Activated CD8-positive, alpha-beta memory T cell treated with anti-CD3 and anti-CD28 coated beads for 1 hour (primary cell): Measurements from ENCODE around the gene NDUFS2.
A peak's percentile ranks its signal among the peaks of the same experiment; 100 is the strongest.

Experiments used
- DNase-seq, 2 donors: peaks; one replicate each; pipeline ENCODE4 v3.0.0-alpha.2; 2020; ENCODE audit warnings: low read depth in 1 of 2; ENCODE audit errors: extremely low read depth in 1 of 2

The NDUFS2 gene

GRCh38 chr1:161201836-161202712, at the start of gene NDUFS2:
Gene NDUFS2, plus strand, starts transcription at chr1:161202367. Its CDS starts 19 bp downstream, at chr1:161202386.
- peak; percentile 90 to 95 for DNase-seq

GRCh38 chr1:161153176-161153575, 49.0 kb upstream of the NDUFS2 start:
- no peak for DNase-seq

- DNase-seq = peak; percentile 54 to 60
Observed at GRCh38 chr1:161153682-161154337, 48.4 kb upstream of the NDUFS2 start, which contains the start of gene UFC1. Gene UFC1, plus strand, starts transcription at chr1:161153978. Its CDS starts 20 bp downstream, at chr1:161153998.

- no peak for DNase-seq
Observed at GRCh38 chr1:161157867-161158266, 44.3 kb upstream of the NDUFS2 start.

- DNase-seq = no peak
Observed at GRCh38 chr1:161158316-161159010, 43.7 kb upstream of the NDUFS2 start.

- peak; percentile 81 to 86 for DNase-seq
Observed at GRCh38 chr1:161159087-161159912, 42.9 kb upstream of the NDUFS2 start, which contains the start of gene USP21. Gene USP21, plus strand, starts transcription at chr1:161159500. Its CDS starts 1,141 bp downstream, at chr1:161160641.

- DNase-seq = no peak
Observed at GRCh38 chr1:161159913-161160243, 42.3 kb upstream of the NDUFS2 start.

- no peak for DNase-seq
Observed at GRCh38 chr1:161160671-161161145, 41.5 kb upstream of the NDUFS2 start.

- no peak for DNase-seq
Observed at GRCh38 chr1:161161652-161162051, 40.5 kb upstream of the NDUFS2 start.

GRCh38 chr1:161162052-161162451, 40.1 kb upstream of the NDUFS2 start:
- no peak for DNase-seq

GRCh38 chr1:161162806-161163205, 39.4 kb upstream of the NDUFS2 start:
- DNase-seq = no peak

- DNase-seq = no peak
Observed at GRCh38 chr1:161163793-161164192, 38.4 kb upstream of the NDUFS2 start.

- DNase-seq = no peak
Observed at GRCh38 chr1:161164901-161165610, 37.1 kb upstream of the NDUFS2 start.

GRCh38 chr1:161165742-161166668, 36.2 kb upstream of the NDUFS2 start, which contains the start of gene PPOX:
Gene PPOX, plus strand, starts transcription at chr1:161166426. Its CDS starts 422 bp downstream, at chr1:161166848.
- DNase-seq = peak; percentile 82 to 83

GRCh38 chr1:161166669-161167548, 35.3 kb upstream of the NDUFS2 start:
- no peak for DNase-seq

- no peak for DNase-seq
Observed at GRCh38 chr1:161168906-161169305, 33.3 kb upstream of the NDUFS2 start.

GRCh38 chr1:161171191-161171590, 31.0 kb upstream of the NDUFS2 start:
- no peak for DNase-seq

- DNase-seq = no peak
Observed at GRCh38 chr1:161171696-161172095, 30.5 kb upstream of the NDUFS2 start.
